BJ (cell line): ENCODE measurements around the gene COL4A1. TPM values are rescaled to one million over a fixed set of nuclear protein-coding genes. Genes with fewer than 3 reads are reported as not detected.

Experiments
- CTCF ChIA-PET: fragments of 350-600 bp; formaldehyde crosslinking; extraction: SDS; loops from one replicate; lab custom pipeline; 2021; ENCODE audit warnings: antibody characterized with exemption, inconsistent platforms; lab: Yijun Ruan, JAX
- POLR2A ChIA-PET: fragments of 300-600 bp; sonication (Branson Sonifier 250); formaldehyde crosslinking; extraction: SDS; loops from one replicate; lab custom pipeline; 2021; ENCODE audit warnings: antibody characterized with exemption; lab: Charles Lee
- DNase-seq: peaks from one replicate; pipeline ENCODE4 v3.0.0-alpha.2; 2011; ENCODE audit warnings: low read depth
- H3K27me3 ChIP-seq: 2 replicates; pipeline ENCODE4 v1.6.0; 2011; ENCODE audit warnings: low read length; ENCODE audit not compliant: control insufficient read depth, insufficient read depth
- H3K36me3 ChIP-seq: 2 replicates; pipeline ENCODE4 v1.5.1; 2011; ENCODE audit warnings: low read length; ENCODE audit not compliant: control insufficient read depth, insufficient read depth
- H3K4me3 ChIP-seq: 2 replicates; pipeline ENCODE4 v1.5.1; 2011; ENCODE audit warnings: low read depth, mild to moderate bottlenecking, control low read depth, low read length
- polyA plus RNA-seq: library from polyadenylated mRNA; depleted of rRNA; stranded (reverse); fragments of >200 nt; gene quantifications from 2 replicates; pipeline ENCODE4 v1.2.3, GENCODE V29; 2011
- TF ChIP-seq, protein P1 (sequence below): IDR thresholded peaks from 2 replicates; pipeline ENCODE4 v1.5.1; 2011; ENCODE audit warnings: low read depth, mild to moderate bottlenecking, control low read depth, inconsistent platforms, low read length, moderate library complexity; ENCODE audit not compliant: insufficient read depth

The COL4A1 gene
- polyA plus RNA-seq, 1 experiment: 375 TPM

DNA sequence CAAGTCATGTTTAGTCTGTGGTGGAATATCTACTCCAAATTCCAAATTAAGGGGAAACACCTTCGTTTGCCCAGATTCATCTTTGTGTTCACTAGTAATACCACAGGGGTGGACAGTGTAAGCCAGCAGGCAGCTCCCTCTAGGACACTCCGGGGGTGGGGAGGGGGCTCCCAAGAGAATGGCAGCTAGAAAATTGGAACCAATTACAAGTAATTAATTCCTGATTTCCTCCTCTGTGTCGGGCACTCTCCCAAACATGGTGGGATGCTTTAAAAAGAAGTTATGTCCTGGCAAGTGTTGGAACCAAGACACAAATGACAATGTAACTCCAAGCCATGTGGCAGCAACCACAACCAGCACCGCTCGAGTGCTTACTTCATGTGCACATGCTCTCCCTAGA lies 5.9 kb downstream of the COL4A1 start:
- DNase-seq: no peak
- H3K27me3 ChIP-seq: no peaks in the 10 kb centered on the region
- H3K4me3 ChIP-seq: no peak overlapping the region
- peaks cover 2% of the 10 kb centered on the region; the same call in 1 of the 2 replicates for H3K36me3 ChIP-seq
- CTCF ChIA-PET: interaction anchor here (0.6 to 2.5 kb wide), 6 partner anchors 9 to 143 kb away, joined by 3 to 6 read pairs (median 3); no protein-coding TSS in a partner anchor
- TF ChIP-seq, protein P1, sequence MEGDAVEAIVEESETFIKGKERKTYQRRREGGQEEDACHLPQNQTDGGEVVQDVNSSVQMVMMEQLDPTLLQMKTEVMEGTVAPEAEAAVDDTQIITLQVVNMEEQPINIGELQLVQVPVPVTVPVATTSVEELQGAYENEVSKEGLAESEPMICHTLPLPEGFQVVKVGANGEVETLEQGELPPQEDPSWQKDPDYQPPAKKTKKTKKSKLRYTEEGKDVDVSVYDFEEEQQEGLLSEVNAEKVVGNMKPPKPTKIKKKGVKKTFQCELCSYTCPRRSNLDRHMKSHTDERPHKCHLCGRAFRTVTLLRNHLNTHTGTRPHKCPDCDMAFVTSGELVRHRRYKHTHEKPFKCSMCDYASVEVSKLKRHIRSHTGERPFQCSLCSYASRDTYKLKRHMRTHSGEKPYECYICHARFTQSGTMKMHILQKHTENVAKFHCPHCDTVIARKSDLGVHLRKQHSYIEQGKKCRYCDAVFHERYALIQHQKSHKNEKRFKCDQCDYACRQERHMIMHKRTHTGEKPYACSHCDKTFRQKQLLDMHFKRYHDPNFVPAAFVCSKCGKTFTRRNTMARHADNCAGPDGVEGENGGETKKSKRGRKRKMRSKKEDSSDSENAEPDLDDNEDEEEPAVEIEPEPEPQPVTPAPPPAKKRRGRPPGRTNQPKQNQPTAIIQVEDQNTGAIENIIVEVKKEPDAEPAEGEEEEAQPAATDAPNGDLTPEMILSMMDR: no peak
- POLR2A ChIA-PET: no interaction called here

DNA sequence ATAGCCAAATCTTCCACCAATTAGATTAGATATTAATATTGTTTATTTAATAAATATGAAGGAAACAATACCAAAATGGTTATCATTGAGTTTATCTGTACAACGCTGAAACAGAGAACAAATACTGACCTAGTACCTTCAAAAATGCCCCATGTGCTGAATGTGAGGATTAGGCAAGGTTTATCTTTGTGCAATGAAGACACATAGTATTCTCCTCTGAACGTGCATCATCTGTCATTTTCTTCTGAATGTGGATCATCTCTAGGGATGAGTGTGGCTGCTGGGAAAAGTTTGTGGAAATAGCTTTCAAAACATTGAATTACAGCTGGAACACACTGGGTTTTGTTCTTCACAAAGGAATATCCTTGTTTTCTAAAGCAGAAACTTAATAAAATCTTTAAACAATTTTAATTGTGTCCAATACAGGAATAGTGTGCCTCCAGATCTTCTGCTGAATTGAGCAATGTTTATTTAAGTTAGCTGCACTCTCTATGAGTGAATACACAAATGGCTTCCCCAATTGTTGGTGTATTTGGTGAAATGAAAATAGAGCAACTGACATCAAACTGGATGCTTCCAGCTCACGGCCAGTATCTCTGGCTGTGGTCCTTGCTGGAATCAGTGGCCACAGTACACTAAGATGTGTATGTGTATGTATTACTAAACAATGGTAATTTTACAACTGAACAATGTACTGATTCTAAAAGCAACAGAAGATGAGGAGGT lies 6.7 kb downstream of the COL4A1 start:
- ChIA-PET CTCF (interaction anchor here (0.9 to 1.8 kb wide), 3 partner anchors 52 to 144 kb away, joined by 3 to 5 read pairs (median 3); no protein-coding TSS in a partner anchor), POLR2A (no interaction called here)
- Histone ChIP-seq H3K4me3 (no peak overlapping the region), H3K27me3 (no peaks in the 10 kb centered on the region), H3K36me3 (peaks cover 2% of the 10 kb centered on the region; the same call in 1 of the 2 replicates)
- DNase-seq: no peak
- TF ChIP-seq, protein P1: no peak

DNA sequence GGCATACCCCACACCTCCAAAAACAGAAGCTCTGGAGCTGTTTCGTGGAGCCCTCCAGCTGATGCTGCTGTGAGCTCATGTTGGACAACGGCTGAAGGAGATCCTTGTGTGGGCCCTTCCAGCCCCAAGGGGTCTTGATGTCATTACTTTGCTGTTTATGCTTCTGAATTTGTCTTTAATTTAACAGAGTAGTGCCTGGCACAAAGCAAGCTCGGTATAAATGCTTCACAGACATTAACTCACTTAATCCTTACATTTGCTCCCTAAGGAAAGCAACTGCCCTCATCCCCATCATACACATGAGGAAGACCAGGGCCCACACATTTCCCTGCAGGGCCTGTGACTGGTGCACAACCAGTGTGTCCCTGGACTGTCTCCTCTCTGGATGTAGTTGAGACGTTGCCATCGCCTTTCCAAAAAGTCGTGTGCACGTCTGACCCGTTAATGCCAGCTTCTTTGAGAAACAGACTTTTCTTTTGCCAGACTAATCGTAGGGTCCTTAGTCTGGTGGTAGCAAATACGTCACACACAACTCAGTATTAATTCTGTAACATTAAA lies 7.6 kb downstream of the COL4A1 start:
- Histone ChIP-seq H3K27me3 (no peaks in the 10 kb centered on the region), H3K4me3 (no peak overlapping the region), H3K36me3 (peaks cover 2% of the 10 kb centered on the region; the same call in 1 of the 2 replicates)
- ChIA-PET CTCF (interaction anchor here (0.6 to 1.8 kb wide), 4 partner anchors 10 to 104 kb away, joined by 3 to 5 read pairs (median 3); no protein-coding TSS in a partner anchor), POLR2A (no interaction called here)
- no peak for DNase-seq
- TF ChIP-seq, protein P1: no peak

GRCh38 chr13:110298505-110299282 lies 8.3 kb downstream of the COL4A1 start:
- POLR2A ChIA-PET: no interaction called here
- no peak for DNase-seq

More at GRCh38 chr13:110298505-110299282, 8.3 kb downstream of the COL4A1 start:
- Histone ChIP-seq H3K4me3 (no peak overlapping the region), H3K36me3 (peaks cover 2% of the 10 kb centered on the region; the same call in 1 of the 2 replicates), H3K27me3 (no peaks in the 10 kb centered on the region)
- CTCF ChIA-PET: interaction anchor here (0.6 to 1.1 kb wide), 3 partner anchors 10 to 105 kb away, joined by 3 read pairs; no protein-coding TSS in a partner anchor
- TF ChIP-seq, protein P1: no peak
